Testis (tissue), 2 donors: ENCODE data around the gene FTMT.

ENCODE experiments used
- POLR2A ChIP-seq: fragments of 450-650 bp; IDR thresholded peaks from one replicate; pipeline ENCODE4 v1.6.1; 2017; ENCODE audit warnings: antibody characterized with exemption, mild to moderate bottlenecking, moderate library complexity
- TF ChIP-seq, protein P1 (sequence below), 3 experiments: fragments of 450-650 bp in 2 of 3; fragments of 200-600 bp in 1 of 3; sonication (generic) in 1 of 3; IDR thresholded peaks; one replicate each; pipeline ENCODE4 v1.5.1; 2016 to 2019; ENCODE audit warnings: antibody characterized with exemption in 3 of 3, mild to moderate bottlenecking in 2 of 3, moderate library complexity in 1 of 3

DNA sequence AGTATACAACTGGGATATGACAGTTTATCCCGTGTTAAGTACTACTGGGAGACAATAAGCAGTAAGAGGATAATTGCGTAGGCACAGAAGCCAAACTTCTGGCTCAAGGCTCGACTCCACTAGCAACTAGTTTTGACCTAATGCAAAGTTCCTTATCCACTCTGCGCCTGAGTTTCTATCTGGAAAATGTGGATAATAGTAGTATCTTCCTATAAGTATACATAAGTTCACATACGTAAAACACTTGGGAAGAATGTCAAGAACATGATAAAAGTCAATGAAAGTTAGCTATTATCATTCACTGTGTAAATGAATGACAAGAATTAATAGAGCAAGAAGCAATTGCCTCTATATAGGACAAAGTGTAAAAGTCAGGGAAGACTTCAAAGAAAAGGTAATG lies 45.7 kb downstream of the FTMT start:
- TF ChIP-seq, protein P1, sequence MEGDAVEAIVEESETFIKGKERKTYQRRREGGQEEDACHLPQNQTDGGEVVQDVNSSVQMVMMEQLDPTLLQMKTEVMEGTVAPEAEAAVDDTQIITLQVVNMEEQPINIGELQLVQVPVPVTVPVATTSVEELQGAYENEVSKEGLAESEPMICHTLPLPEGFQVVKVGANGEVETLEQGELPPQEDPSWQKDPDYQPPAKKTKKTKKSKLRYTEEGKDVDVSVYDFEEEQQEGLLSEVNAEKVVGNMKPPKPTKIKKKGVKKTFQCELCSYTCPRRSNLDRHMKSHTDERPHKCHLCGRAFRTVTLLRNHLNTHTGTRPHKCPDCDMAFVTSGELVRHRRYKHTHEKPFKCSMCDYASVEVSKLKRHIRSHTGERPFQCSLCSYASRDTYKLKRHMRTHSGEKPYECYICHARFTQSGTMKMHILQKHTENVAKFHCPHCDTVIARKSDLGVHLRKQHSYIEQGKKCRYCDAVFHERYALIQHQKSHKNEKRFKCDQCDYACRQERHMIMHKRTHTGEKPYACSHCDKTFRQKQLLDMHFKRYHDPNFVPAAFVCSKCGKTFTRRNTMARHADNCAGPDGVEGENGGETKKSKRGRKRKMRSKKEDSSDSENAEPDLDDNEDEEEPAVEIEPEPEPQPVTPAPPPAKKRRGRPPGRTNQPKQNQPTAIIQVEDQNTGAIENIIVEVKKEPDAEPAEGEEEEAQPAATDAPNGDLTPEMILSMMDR (IDR thresholded peaks at IDR 0.05) = no peak
- no peak for TF ChIP-seq POLR2A
